DMS53 treated with DMSO at 0.1 percent for 48 hours (cell line): Measurements from ENCODE around the gene CDC6.
"Not testable (repeated sequence)": the region's sequence is repeated elsewhere in the genome, so short reads cannot be mapped to it uniquely, and the experiment has no call there.

Source experiments
- DNase-seq: peaks from one replicate; lab custom pipeline; 2025; ENCODE audit not compliant: unreplicated experiment; lab: John Stamatoyannopoulos, UW

Gene CDC6

GRCh38 chr17:40287159-40287493 lies 553 bp upstream of the CDC6 start:
- DNase-seq: no peak

GRCh38 chr17:40290629-40291280 lies 3.1 kb downstream of the CDC6 start:
- DNase-seq: no peak

GRCh38 chr17:40291281-40291664 lies 3.6 kb downstream of the CDC6 start:
- DNase-seq: no peak

GRCh38 chr17:40293363-40293762 lies 5.7 kb downstream of the CDC6 start:
- no peak for DNase-seq

GRCh38 chr17:40295488-40296436 lies 8.1 kb downstream of the CDC6 start:
- DNase-seq: no peak

GRCh38 chr17:40297511-40297910 lies 9.8 kb downstream of the CDC6 start:
- DNase-seq: no peak

- no peak for DNase-seq
These were observed 11.0 kb downstream of the CDC6 start for GRCh38 chr17:40298726-40299125.

- DNase-seq: not testable (repeated sequence)
These were observed 11.6 kb downstream of the CDC6 start for GRCh38 chr17:40299159-40299757.

- no peak for DNase-seq
These were observed 13.6 kb downstream of the CDC6 start for GRCh38 chr17:40301315-40301714.

GRCh38 chr17:40303009-40303657 lies 15.5 kb downstream of the CDC6 start:
- DNase-seq: peak; percentile 28

GRCh38 chr17:40303708-40304551 lies 16.3 kb downstream of the CDC6 start:
- DNase-seq: no peak

- DNase-seq: not testable (repeated sequence)
These were observed 16.8 kb downstream of the CDC6 start for GRCh38 chr17:40304552-40304863.

- not testable (repeated sequence) for DNase-seq
These were observed 17.2 kb downstream of the CDC6 start for GRCh38 chr17:40304866-40305265.

- no peak for DNase-seq
These were observed 18.7 kb downstream of the CDC6 start for GRCh38 chr17:40306395-40306794.

GRCh38 chr17:40307001-40307730 lies 19.5 kb downstream of the CDC6 start:
- DNase-seq: no peak

- no peak for DNase-seq
These were observed 20.1 kb downstream of the CDC6 start for GRCh38 chr17:40307740-40308239.

- DNase-seq: no peak
These were observed 21.6 kb downstream of the CDC6 start, which contains the start of gene RARA for GRCh38 chr17:40309031-40309948. Gene RARA, plus strand, starts transcription at chr17:40309180. Its CDS starts 22,039 bp downstream, at chr17:40331219.

GRCh38 chr17:40309949-40310510 lies 22.4 kb downstream of the CDC6 start:
- DNase-seq: no peak
